ENCODE data around the gene KDM1B. TPM values are rescaled to one million over a fixed set of nuclear protein-coding genes. Genes with fewer than 3 reads are reported as not detected.

The KDM1B gene
- total RNA-seq, 1 experiment from 2014 or later: 21.2 TPM

GRCh38 chr6:18187701-18188100 lies 32.5 kb downstream of the KDM1B start:
- no peak for DNase-seq (ENCODE audit: unreplicated experiment)
- intact Hi-C loops (cut with micrococcal nuclease): no loop called here
- BruUV-seq (replicated peaks): no TSS peak
- no peak overlapping the region for H3K4me3 Mint-ChIP-seq (ENCODE audit: unreplicated experiment)
- H3K9me3 Mint-ChIP-seq (ENCODE audit: unreplicated experiment): no peaks in the 10 kb centered on the region
- no peaks in the 10 kb centered on the region for H3K27me3 Mint-ChIP-seq (ENCODE audit: insufficient read depth, unreplicated experiment)
- H3K27ac Mint-ChIP-seq (ENCODE audit: low read depth, unreplicated experiment): no peak overlapping the region
- POLR2A ChIA-PET: no interaction called here
- H3K36me3 Mint-ChIP-seq (ENCODE audit: insufficient read depth, unreplicated experiment): peaks cover 28% of the 10 kb centered on the region
- H3K4me1 Mint-ChIP-seq (ENCODE audit: insufficient read depth, unreplicated experiment): no peaks in the 10 kb centered on the region
- CTCF ChIA-PET: no interaction called here
- no peak for TF ChIP-seq CTCF (IDR thresholded peaks at IDR 0.05; ENCODE audit: unreplicated experiment)

- Mint-ChIP-seq H3K36me3 (ENCODE audit: insufficient read depth, unreplicated experiment) (peaks cover 28% of the 10 kb centered on the region), H3K4me3 (ENCODE audit: unreplicated experiment) (no peak overlapping the region), H3K27ac (ENCODE audit: low read depth, unreplicated experiment) (no peak overlapping the region), H3K9me3 (ENCODE audit: unreplicated experiment) (no peaks in the 10 kb centered on the region), H3K4me1 (ENCODE audit: insufficient read depth, unreplicated experiment) (no peaks in the 10 kb centered on the region), H3K27me3 (ENCODE audit: insufficient read depth, unreplicated experiment) (no peaks in the 10 kb centered on the region)
- CTCF ChIA-PET: interaction anchor here (1.0 kb wide), 1 partner anchor 10 kb away, joined by 3 read pairs; no protein-coding TSS in a partner anchor
- POLR2A ChIA-PET: interaction anchor here (0.6 kb wide), 1 partner anchor 199 kb away, joined by 3 read pairs; no protein-coding TSS in a partner anchor
- intact Hi-C loops (cut with micrococcal nuclease): no loop called here
- no TSS peak for BruUV-seq (replicated peaks)
- no peak for DNase-seq (ENCODE audit: unreplicated experiment)
- no peak for TF ChIP-seq CTCF (IDR thresholded peaks at IDR 0.05; ENCODE audit: unreplicated experiment)
Observed at GRCh38 chr6:18189196-18189595, 34.0 kb downstream of the KDM1B start.

GRCh38 chr6:18192026-18192425 lies 36.8 kb downstream of the KDM1B start:
- Mint-ChIP-seq H3K27me3 (ENCODE audit: insufficient read depth, unreplicated experiment) (no peaks in the 10 kb centered on the region), H3K9me3 (ENCODE audit: unreplicated experiment) (no peaks in the 10 kb centered on the region), H3K27ac (ENCODE audit: low read depth, unreplicated experiment) (no peak overlapping the region), H3K36me3 (ENCODE audit: insufficient read depth, unreplicated experiment) (peaks cover 26% of the 10 kb centered on the region), H3K4me3 (ENCODE audit: unreplicated experiment) (no peak overlapping the region), H3K4me1 (ENCODE audit: insufficient read depth, unreplicated experiment) (no peaks in the 10 kb centered on the region)
- no TSS peak for BruUV-seq (replicated peaks)
- ChIA-PET POLR2A (no interaction called here), CTCF (no interaction called here)
- intact Hi-C loops (cut with micrococcal nuclease): no loop called here
- no peak for TF ChIP-seq CTCF (IDR thresholded peaks at IDR 0.05; ENCODE audit: unreplicated experiment)
- DNase-seq (ENCODE audit: unreplicated experiment): no peak

GRCh38 chr6:18203786-18204185 lies 48.6 kb downstream of the KDM1B start:
- Mint-ChIP-seq H3K4me1 (ENCODE audit: insufficient read depth, unreplicated experiment) (no peaks in the 10 kb centered on the region), H3K27ac (ENCODE audit: low read depth, unreplicated experiment) (no peak overlapping the region), H3K4me3 (ENCODE audit: unreplicated experiment) (no peak overlapping the region), H3K27me3 (ENCODE audit: insufficient read depth, unreplicated experiment) (no peaks in the 10 kb centered on the region), H3K9me3 (ENCODE audit: unreplicated experiment) (no peaks in the 10 kb centered on the region), H3K36me3 (ENCODE audit: insufficient read depth, unreplicated experiment) (peaks cover 48% of the 10 kb centered on the region)
- intact Hi-C loops (cut with micrococcal nuclease): no loop called here
- POLR2A ChIA-PET: interaction anchor here (0.6 to 0.7 kb wide), 2 partner anchors 246 to 293 kb away, joined by 3 to 4 read pairs; no protein-coding TSS in a partner anchor
- BruUV-seq (replicated peaks): no TSS peak
- no peak for DNase-seq (ENCODE audit: unreplicated experiment)
- TF ChIP-seq CTCF (IDR thresholded peaks at IDR 0.05; ENCODE audit: unreplicated experiment): no peak
- CTCF ChIA-PET: interaction anchor here (1.1 kb wide), 1 partner anchor 38 kb away, joined by 3 read pairs; no protein-coding TSS in a partner anchor

Data from MCF 10A (cell line).